Heart left ventricle (tissue), 16 donors: ENCODE results near the gene UHRF2. TPM values are rescaled to one million over a fixed set of nuclear protein-coding genes. Genes with fewer than 3 reads are reported as not detected.

ENCODE experiments used
- ATAC-seq, 4 donors: fragments of 200-7000 bp; cut with Tn5 transposase; one replicate each; pipeline ENCODE4 v1.9.1; 2020 to 2022; ENCODE audit warnings: moderate library complexity in 4 of 4, mild to moderate bottlenecking in 3 of 4, moderate number of reproducible peaks in 1 of 4
- DNase-seq, 5 donors: peaks; one replicate each; pipeline ENCODE4 v3.0.0-alpha.2; 2020
- H3K27ac ChIP-seq, 12 donors: fragments of 200-600 bp; sonication (generic) in 4 of 12; one replicate each; pipeline versions ENCODE4 v1.5.0 to v1.8.0; 2016 to 2022; ENCODE audit warnings: mild to moderate bottlenecking in 2 of 12
- H3K27me3 ChIP-seq, 9 donors: fragments of 200-600 bp; sonication (generic) in 2 of 9; one replicate each; pipeline versions ENCODE4 v1.5.1 to v1.8.0; 2016 to 2022; ENCODE audit warnings: mild to moderate bottlenecking in 3 of 9
- H3K36me3 ChIP-seq, 9 donors: fragments of 200-600 bp; sonication (generic) in 2 of 9; one replicate each; pipeline versions ENCODE4 v1.5.0 to v1.8.0; 2018 to 2022; ENCODE audit warnings: mild to moderate bottlenecking in 2 of 9
- H3K4me1 ChIP-seq, 12 donors: fragments of 200-600 bp; sonication (generic) in 4 of 12; one replicate each; pipeline versions ENCODE4 v1.5.0 to v1.8.0; 2016 to 2022; ENCODE audit warnings: mild to moderate bottlenecking in 3 of 12
- H3K4me3 ChIP-seq, 12 donors: fragments of 200-600 bp; sonication (generic) in 4 of 12; one replicate each; pipeline versions ENCODE4 v1.5.0 to v1.8.0; 2017 to 2022; ENCODE audit warnings: mild to moderate bottlenecking in 9 of 12, moderate library complexity in 4 of 12
- H3K9me3 ChIP-seq, 12 donors: fragments of 200-600 bp; sonication (generic) in 4 of 12; one replicate each; pipeline versions ENCODE4 v1.5.0 to v1.8.0; 2016 to 2022; ENCODE audit warnings: mild to moderate bottlenecking in 1 of 12
- CTCF ChIP-seq, 12 donors: fragments of 200-600 bp; sonication (generic) in 4 of 12; IDR thresholded peaks; one replicate each; pipeline versions ENCODE4 v1.5.0 to v1.8.0; 2018 to 2022; ENCODE audit warnings: antibody characterized with exemption in 12 of 12, mild to moderate bottlenecking in 5 of 12
- POLR2A ChIP-seq, 2 donors: fragments of 450-650 bp; IDR thresholded peaks; one replicate each; pipeline ENCODE4 v1.6.1; 2017; ENCODE audit warnings: antibody characterized with exemption in 2 of 2, mild to moderate bottlenecking in 2 of 2, moderate library complexity in 2 of 2
- whole genome bisulfite sequencing, 4 donors: extraction: QIAGEN DNeasy Blood & Tissue Kit in 2 of 4; methylation state at CpG; one replicate each; pipeline versions ENCODE4 v1.1.5 to v1.1.7; 2013 to 2018; 5-methylcytosine and 5-hydroxymethylcytosine counted together
- intact Hi-C, 10 donors: fragments of 100-400 bp; cut with DNase I; formaldehyde crosslinking; loops; one replicate each; pipeline versions ENCODE4 v1.11.1 to v1.14.2; 2022
- polyA plus RNA-seq, 2 donors: library from polyadenylated mRNA; stranded (reverse); fragments of 200-250 nt; gene quantifications; one replicate each; pipeline ENCODE4 v1.2.3, GENCODE V29; 2013
- total RNA-seq, 9 donors: library from RNA; depleted of rRNA in 2 of 9; stranded (reverse); fragments of >200 nt in 2 of 9; fragmentation: NEBNext Ultra II Directional in 3 of 9; extraction: Animal tissue kit (Norgen Biotek cat#: 25700) in 3 of 9; gene quantifications; one replicate each; pipeline versions ENCODE4 v1.1.0 to v1.2.4, GENCODE V29; 2016 to 2023
- donor health status: ischemic (EF 13 %, LVEDD 7.1; RV severe dilation, severe dysfunction).
- donor health status: healthy with polysubstance abuse.
- donor health status: DM: no; HTN: yes; CAD: no.
- donor health status: DM: no; HTN: no; CAD: no.
- donor health status: ischemic (EF 25% LVEDD 6.9; RV normal size, moderate dysfunction).
- donor health status: ischemic (EF 25% LVEDD 5.7; RV mildly dilated, moderate dysfunction).
- donor health status: healthy.
- donor health status: DM: yes; HTN: yes; CAD: no.
- donor health status: ischemic (EF 35%, LVEDD 5.7; RV mildly dilated, moderate dysfunction).
- donor health status: nonischemic (EF 11% LVEDD 7.7; RV severe dilation, severe dysfunction).
- donor health status: DM: yes; HTN: yes; CAD: no.
- donor health status: PGD.
- donor health status: ischemic (EF 29% LVEDD 5.4; RV normal size, mild dysfunction).
- donor health status: nonischemic (EF 23%, LVEDD 6.1; RV moderate dilation, normal function).

The UHRF2 gene
- total and polyA plus RNA-seq, 11 donors, result 6.4 to 20.6 (median 14.1) TPM

GRCh38 chr9:6553866-6554265 is 140.9 kb downstream of the UHRF2 start:
- 82 to 87% (median 86%) methylated on average over 1 of the region's 1 CpG for whole genome bisulfite sequencing, 4 donors
- intact Hi-C loops, result no loop called here
- no peaks in the 10 kb centered on the region for H3K9me3 ChIP-seq

More at GRCh38 chr9:6553866-6554265, 140.9 kb downstream of the UHRF2 start:
- H3K27me3 ChIP-seq, result no peaks in the 10 kb centered on the region
- no peaks in the 10 kb centered on the region for H3K36me3 ChIP-seq
- peaks cover 0 to 12% (median 0%) of the 10 kb centered on the region in 12 donors for H3K4me1 ChIP-seq
- ATAC-seq (no peak), DNase-seq (no peak)
- no peak overlapping the region for H3K4me3 ChIP-seq
- no peak for TF ChIP-seq CTCF (IDR thresholded peaks at IDR 0.05)
- no peak for TF ChIP-seq POLR2A (IDR thresholded peaks at IDR 0.05)
- no peak overlapping the region for H3K27ac ChIP-seq

Other genes starting within 250 kb of the UHRF2 start
- 10 to 100 TPM in 6 of 9 donors, 1 to 10 TPM in 3; 6.6 to 36.5 (median 12.7) TPM for gene IL33, start 197.4 kb upstream of the UHRF2 start, total RNA-seq
- 10 to 100 TPM; 12.4 to 14.0 TPM for gene IL33, start 197.4 kb upstream of the UHRF2 start, polyA plus RNA-seq
- not detected for gene TPD52L3, start 84.8 kb upstream of the UHRF2 start, total RNA-seq
- not detected for gene TPD52L3, start 84.8 kb upstream of the UHRF2 start, polyA plus RNA-seq
- gene GLDC, start 232.5 kb downstream of the UHRF2 start, total RNA-seq, result under 1 TPM in 1 of 9 donors, not detected in 8; 0.53 TPM
- under 1 TPM in 1 of 2 donors, not detected in 1; 0.26 TPM for gene GLDC, start 232.5 kb downstream of the UHRF2 start, polyA plus RNA-seq